Glomerular visceral epithelial cell (primary cell): ENCODE results near the gene PSMC3IP.

ENCODE experiments used
- DNase-seq: peaks from one replicate; pipeline ENCODE4 v3.0.0-alpha.2; 2016; ENCODE audit errors: extremely low spot score

PSMC3IP gene

DNA sequence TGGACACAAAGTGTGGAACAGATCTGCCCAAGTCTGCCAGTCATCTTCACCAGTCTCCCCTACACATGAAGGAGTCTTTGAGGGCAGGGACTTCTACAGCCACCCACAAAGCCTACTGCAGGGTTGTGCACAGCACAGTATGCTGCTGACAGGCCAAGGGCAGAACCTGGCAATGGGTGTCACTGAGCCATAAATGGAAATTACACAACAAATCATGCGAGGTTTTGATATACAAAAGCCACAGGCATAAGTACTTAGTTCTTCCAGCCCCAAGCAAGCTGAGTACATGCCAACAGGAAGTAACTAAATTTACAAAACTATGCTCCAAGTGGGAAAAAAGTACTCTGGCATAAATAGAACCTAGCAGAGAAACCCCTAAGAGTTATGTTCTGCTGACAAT is 7.8 kb upstream of the PSMC3IP start:
- no peak for DNase-seq

DNA sequence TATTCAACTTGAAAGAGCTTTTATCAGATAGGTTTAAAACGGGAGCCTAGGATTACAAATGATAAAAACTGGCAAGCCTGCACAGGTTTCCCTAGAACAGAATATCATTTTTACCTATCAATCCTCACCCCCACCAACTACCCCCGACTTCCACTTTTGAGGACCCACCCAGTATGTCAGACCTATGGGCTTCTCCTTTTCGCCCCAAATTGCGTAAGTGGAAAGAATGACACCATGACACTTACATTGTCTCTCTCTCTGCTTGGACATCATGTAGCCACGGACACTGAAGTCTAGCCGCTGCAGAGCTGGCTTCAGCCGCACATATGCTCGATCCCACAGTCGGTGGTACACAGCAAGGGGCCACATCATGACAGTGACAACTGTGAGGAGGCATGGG is 7.4 kb upstream of the PSMC3IP start:
- DNase-seq, result no peak

DNA sequence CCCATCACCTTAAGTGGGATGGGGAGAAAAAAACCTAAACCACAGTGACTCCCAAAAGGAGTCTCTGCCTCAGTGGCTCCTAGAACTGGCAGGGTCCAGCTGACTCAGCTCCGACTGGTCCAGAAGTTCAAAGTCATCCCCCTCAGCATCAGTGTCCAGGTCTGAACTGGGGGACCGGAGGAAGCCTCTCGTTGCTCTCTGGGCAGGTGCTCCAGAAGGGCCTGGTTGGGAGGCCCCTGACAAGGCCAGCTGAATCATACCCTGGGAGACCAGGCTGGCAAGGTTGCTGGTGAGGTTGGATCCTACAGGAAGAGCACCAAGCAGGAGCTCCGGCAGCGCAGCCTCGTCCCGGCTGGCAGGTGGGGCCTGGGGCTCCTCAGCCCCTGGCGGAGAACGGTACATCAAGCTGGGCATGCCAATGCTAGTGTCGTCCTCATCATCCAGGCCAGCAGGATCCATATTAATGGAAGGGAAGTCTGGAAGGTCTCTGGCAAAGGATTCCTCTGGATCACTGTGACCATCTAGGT is 4.3 kb upstream of the PSMC3IP start:
- no peak for DNase-seq

DNA sequence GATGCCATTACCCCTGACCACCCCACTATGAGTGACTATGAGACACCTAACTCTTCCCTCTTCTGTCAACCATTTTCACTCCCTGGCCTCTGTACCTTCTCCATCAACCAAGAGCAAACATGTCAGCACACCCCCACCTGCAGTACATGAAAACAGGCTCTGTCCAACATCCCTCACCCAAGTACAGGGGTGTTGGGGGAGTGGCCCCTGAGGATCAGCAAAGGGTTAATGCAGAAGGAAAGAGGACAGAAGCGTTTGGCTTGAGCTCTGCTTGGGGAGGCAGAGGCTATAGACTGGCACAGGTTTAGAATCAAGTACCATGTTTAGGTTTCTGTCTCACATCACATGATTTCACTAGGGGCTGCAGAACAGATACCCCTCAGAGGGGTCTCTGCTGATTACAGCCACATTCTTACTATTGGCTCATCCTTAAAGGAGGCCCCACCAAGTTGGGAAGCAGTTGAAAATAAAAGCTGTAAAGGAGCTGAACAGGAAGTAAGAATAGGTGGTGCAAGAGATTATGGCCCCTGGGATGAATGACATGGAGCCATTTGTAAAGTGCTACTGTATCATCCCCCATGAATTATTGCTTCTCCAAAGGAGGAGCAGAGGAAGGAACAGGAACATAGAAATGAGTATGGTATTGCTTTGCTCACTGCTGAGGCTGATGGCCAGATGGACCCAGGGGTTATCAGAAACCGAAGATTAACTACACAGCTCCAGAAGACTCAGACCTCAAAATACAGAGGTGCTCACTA is 2.4 kb upstream of the PSMC3IP start:
- DNase-seq, result no peak

DNA sequence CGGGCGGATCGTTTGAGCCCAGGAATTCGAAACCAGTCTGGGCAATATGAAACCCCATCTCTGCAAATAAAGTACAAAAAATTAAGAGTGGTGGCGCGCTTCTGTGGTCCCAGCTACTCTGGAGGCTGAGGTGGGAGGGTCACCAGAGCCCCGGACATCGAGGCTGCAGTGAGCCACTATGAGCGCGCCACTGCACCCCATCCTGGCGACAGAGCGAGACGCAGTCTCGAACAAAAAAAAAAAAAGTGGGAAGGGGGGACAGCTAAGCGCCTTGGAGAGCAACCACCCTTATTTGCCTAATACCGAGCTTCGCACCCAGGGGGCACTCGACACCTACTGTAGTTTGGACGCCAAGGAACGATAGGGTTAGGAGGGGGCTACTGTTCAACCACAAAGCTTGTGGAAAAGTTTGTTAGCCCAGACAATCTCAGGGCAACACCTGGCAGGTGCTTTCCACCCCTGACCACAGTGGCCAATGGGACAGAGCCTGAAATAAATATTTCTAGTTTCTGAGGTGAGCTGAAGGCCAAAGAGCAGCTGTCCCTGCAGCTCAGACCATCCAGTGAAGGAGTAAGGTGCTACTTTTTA is 847 bp upstream of the PSMC3IP start:
- DNase-seq, result peak; percentile 76

DNA sequence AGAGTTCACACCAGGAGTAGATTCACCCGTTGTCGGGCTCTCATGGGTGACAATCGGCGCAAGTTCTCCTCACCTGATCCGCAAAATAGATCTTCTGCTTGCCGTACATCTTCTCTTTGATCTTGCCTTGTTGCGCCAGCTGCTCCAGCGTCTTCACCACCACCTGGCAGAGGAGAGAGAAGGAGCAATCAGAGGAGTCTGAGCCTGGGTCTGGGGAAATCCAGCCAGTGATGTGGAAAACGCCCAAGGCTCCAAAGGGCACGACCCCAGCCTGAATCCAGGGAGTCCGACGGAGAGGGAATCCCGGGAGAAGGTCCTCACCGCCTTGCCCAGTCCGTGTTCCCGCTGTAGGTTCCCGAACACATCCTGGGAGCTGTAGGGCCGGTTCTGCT is 393 bp downstream of the PSMC3IP start:
- no peak for DNase-seq

DNA sequence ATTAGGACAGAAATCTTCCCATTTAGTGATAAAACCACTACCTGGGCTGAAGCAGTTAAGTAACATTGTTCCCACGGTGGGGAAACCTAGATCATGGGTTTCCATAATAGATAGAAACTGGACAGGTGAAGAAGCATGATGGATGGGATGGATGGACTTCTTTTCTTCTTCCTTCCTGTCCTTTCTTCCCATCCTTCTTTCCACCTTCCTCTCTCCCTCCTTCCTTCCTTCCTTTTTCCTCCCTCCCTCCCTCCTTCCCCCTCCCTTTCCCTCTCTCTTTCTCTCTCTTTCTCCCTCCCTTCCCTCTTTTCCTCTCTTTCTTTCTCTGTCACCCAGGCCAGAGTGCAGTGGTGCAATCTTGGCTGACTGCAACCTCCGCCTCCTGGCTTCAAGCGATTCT is 3.1 kb downstream of the PSMC3IP start:
- no peak for DNase-seq

DNA sequence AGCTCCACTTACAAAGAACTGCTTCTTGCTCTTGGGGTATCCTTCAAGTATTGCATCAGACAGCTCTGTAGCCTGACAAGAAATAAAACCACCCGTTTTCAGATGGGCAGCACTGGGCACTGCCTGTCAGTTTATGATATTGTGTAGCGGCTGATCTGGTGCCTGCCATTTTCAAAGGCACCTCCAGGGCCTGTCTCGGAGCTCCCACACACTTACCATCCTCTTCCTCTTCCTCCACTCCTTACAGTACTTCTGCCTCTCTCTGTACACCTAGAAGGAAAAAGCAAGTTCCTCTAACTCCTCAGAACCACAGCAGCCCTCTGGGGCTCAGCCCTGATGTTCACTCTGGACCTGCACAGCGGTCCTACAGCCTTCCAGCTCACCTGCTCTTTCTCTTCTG is 4.4 kb downstream of the PSMC3IP start:
- no peak for DNase-seq

DNA sequence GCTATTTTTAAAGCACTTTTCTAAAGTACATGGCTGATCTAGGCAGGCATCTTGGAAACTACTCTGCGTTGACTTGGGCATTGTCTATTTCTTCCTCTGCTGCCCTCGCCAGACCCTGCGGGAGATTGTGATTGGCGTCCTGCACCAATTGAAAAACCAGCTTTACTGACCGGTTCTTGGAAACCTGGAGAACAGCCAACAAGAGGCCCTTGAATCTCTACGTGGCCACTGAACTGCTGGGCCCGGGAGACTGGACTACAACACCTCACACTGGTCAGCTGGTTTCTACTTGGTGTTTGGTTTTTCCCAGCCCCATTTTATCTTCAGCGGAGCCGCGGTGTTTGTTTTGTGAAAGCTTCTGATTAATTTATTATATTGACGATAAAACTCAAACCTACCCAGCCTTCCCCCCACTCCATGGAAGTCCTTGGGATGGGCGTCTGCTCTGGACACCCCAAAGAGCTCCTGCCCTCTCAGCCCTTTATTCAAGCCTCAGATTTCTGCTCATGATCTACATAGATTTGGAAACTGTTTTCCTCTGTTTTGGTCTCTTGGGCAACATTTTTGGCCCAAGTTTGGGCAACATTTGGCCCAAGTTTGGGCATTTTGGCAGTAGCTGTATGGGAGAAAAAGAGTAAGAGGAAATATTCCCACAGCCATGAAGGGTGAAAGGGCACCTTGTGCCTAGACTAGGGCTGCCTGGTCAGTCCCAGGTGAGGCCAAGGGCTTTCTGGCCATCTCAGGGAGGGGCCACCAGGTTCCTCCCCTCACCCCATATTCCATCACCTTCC is 5.9 kb downstream of the PSMC3IP start:
- no peak for DNase-seq

DNA sequence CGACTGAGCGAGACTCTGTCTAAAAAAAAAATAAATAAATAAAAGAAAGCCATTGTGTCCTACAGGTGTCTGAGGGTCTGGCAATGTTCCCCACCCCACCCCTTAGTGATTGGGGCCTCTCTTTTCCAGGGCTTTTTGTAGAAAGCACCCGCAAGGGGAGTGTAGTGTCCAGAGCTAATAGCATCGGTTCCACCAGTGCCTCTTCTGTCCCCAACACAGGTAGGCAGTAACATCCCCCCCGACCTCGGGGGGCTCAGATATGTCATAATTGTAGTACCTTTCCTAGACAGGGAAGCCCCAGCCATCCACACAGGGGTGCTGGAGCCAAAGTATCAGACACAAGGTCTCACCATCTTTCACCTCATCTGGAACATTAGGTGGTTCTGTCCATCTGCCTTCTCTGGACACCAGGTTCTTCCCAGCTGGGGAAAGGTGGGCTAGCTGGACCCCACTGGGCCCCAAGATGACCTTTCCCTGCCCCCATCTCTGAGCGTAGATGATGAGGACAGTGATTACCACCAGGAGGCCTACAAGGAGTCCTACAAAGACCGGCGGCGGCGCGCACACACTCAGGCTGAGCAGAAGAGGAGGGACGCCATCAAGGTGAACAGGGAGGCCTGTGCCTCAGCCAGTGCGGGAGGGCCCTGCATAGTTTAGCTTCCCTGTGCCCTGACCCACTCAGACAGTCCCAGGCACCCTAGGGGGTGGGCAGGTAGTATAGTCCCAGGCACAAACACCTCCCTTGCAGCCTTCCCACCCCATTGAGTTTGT is 9.0 kb downstream of the PSMC3IP start:
- DNase-seq, result no peak

DNA sequence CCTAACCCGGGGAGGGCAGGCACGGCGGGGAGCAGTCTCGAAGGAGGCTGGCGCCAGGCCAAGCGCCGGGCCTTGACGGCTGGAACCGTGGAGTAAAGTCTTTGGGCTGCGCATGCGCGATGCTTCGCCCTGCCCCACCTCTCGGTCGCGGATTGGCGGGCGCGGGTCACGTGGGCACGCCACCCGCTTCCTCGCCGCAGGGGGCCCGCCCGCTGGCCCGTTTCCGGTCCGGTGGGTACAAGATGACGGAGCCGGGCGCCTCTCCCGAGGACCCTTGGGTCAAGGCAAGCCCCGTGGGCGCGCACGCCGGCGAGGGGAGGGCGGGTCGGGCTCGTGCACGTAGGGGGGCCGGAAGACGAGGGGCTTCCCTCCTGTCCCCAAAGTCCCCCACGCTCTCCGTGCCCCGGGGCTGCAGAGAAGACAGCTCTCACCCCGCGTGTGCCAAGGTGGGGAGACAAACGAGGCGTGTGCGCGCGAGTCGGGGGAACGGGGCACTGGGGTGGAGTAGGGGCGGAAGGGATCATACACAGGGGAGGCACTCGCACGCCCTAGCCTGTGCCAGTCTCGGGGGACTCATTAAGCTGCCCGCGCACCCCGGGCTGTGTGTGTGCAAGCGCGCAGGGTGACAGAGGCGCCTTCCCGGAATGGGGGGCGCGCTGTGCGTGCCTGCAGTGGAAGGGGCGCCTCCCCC is 10.5 kb downstream of the PSMC3IP start, which contains the start of gene MLX:
MLX (plus strand) TSS at position 218 of the 691 bp plus-strand sequence; CDS start at position 243, 25 bp downstream.
- peak; percentile 94 for DNase-seq

DNA sequence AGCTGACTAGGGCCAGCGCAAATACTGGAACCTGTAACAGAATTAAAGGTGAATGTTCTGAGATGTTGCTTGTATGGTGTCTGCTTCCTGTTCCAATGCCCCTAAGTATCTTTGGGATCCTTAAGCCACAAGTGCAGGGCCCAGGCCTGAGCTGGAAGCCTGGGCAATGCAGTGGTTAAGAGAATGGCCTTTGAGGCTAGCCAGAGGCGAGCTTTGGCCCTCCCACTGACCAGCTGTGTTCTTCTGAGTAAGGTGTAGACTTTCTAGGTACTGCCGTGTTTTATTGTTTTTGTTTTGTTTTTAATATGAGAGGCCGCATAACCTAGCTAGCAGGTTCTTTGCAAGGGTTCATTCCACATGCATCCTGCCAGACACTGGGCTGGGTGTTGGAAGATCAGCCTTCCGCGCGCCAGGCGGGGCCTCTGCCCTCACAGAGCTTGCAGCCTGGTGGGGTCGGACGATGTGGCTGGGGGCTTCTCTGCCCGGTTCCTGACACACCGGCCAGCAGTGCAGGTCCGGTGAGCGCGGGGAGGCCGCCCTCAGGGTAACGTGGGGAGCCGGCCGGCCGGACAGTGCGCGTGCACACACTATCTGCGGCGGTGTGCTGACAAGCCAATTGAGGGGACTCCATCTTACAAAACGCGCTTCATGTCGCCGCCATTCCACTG is 11.2 kb downstream of the PSMC3IP start:
- no peak for DNase-seq

DNA sequence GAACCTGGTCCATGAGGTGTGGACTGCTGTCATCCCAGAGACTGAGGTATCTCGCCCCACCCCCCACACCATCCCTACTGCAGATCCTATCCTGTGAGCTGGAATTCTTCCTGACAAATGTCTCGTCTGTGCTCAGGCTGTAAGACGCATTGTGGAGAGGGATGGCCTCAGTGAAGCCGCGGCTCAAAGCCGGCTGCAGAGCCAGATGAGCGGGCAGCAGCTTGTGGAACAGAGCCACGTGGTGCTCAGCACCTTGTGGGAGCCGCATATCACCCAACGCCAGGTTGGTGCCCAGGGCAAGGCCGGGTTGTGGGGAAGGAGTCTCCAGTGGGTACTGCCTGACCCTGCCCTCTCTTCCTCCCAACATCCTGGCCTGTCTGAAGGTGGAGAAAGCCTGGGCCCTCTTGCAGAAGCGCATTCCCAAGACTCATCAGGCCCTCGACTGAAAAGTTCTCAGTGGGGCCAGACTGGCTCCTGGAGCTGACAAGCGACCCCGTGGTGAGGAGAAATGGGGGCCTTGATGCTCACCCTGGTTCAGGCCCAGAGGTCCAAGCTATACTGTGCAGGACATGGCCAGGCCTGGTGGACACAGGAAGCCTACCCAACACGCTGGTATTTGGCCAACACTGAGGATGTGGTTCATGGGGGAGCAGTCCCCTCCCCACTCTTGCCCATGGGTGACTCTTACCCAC is 11.9 kb downstream of the PSMC3IP start:
- no peak for DNase-seq

DNA sequence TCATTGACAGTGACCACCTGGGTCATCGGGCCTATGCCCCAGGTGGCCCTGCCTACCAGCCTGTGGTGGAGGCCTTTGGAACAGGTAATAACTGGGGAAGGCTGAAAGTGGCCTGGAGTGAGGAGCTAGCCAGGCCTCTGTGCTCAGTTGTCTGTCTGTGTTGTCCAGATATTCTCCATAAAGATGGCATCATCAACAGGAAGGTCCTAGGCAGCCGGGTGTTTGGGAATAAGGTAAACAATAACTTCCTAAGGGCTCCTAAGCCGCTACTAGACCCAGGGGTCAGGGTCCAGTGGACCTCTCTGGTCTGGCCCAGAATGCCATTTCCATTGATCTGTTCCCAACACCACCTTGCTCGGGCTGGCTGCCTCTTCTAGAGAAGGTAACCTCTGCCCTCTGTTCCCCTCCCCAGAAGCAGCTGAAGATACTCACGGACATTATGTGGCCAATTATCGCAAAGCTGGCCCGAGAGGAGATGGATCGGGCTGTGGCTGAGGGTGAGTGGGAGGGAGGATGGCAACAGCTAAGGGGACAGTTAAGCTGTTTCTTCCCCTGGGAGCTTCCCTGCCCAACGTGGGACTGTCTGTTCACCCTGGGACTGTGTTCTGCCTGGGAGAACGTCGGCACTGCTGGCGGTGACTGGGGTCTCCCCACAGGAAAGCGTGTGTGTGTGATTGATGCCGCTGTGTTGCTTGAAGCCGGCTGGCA is 12.6 kb downstream of the PSMC3IP start:
- no peak for DNase-seq

DNA sequence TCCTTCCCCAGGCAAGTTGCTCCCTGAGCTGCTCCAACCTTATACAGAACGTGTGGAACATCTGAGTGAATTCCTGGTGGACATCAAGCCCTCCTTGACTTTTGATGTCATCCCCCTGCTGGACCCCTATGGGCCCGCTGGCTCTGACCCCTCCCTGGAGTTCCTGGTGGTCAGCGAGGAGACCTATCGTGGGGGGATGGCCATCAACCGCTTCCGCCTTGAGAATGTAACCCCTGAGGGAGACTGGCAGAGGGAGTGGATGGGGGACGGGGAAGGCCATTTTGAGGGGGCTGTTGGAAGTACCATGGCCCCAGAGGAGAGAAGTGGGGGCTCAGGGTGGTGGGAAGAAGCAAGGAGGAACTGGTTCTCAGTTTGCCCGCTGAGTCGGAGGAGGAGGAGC is 13.6 kb downstream of the PSMC3IP start:
- DNase-seq, result no peak

DNA sequence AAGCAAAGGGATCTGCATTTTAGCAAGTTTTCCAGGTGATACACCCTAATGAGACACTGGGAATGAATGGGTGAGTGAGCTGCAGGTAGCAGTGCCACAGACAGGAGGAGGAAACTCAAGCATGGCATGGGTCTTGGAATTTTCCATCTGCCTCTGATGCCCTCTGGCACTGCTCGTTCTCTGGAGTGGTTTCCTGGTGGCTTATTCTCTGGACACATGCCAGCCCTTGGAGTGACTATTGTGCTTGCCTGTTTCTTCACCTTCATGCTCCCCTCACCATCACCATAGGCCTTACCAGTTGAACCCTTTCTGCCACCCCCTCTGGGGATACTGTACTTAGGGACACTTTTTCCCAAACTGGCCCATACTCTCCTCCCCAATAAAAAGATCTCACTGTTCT is 14.0 kb downstream of the PSMC3IP start:
- DNase-seq, result peak; percentile 36

DNA sequence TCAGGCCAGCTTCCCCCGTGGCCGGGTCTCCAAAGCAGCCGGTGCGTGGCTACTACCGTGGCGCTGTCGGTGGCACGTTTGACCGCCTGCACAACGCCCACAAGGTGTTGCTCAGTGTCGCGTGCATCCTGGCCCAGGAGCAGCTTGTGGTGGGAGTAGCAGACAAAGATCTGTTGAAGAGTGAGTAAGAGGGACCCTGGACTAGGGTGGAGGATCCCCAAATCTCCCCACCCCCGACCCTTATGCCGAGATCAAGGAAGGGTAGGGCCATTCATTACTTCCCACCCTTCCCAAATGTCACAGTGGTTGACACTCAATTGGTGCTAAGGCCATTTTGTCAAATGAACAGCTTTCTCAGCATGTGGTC is 14.4 kb downstream of the PSMC3IP start:
- DNase-seq, result no peak

DNA sequence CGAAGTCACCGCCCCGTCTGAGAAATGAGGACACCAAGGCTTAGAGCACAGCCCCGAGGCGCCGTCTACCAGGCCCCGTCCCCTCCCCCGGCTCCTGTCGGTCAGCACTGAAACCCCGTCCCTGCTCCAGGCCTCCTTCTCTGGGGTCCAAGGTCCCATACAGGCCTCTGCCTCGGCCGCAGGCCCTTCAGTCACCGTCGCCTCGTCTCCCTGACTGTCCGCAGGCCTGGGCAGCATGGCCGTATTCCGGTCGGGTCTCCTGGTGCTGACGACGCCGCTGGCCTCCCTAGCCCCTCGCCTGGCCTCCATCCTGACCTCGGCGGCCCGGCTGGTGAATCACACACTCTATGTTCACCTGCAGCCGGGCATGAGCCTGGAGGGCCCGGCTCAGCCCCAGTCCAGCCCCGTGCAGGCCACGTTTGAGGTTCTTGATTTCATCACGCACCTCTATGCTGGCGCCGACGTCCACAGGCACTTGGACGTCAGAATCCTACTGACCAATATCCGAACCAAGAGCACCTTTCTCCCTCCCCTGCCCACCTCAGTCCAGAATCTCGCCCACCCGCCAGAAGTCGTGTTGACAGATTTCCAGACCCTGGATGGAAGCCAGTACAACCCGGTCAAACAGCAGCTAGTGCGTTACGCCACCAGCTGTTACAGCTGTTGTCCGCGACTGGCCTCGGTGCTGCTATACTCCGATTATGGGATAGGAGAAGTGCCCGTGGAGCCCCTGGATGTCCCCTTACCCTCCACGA is 15.0 kb downstream of the PSMC3IP start:
- DNase-seq, result peak; percentile 31

DNA sequence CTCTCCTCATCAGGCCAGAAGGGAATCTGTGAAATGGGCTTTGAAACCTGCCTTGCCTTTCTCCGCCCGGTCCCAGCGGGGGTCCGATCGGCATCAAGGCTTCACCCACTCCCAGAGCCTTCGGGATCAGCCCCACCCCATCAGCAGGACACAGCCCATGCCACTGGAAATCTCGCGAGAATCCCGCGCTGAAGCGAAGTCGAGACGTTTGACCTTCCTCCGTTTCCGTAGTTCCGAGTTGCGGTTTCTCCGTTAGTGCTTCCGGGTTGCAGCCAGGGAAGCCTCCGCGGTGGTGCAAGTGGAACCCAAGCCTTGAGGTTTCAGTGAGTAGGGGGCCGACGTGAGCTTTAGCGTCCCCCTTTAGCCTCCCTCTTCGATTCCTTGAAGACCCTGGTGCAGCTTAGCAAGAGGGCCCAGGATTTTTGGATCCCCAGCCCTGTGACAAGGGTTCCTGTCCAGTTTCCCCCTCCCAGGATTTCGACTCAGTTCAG is 15.6 kb downstream of the PSMC3IP start, which contains the start of gene COASY:
COASY (plus strand) TSS at position 252 of the 491 bp plus-strand sequence. CDS start 475 bp downstream, outside the sequence.
- peak; percentile 96 for DNase-seq
